Hematopoietic multipotent progenitor cell treated with erythropoietin and hydrocortisone succinate and interleukin-3 and kit ligand, for 4 days (in vitro differentiated cells): ENCODE results near the gene USO1.
A peak's percentile ranks its signal among the peaks of the same experiment; 100 is the strongest.

ENCODE experiments used
- DNase-seq: peaks from one replicate; pipeline ENCODE4 v3.0.0-alpha.2; 2015

Gene USO1

GRCh38 chr4:75848171-75848760, 123.9 kb downstream of the USO1 start:
- peak; percentile 93 for DNase-seq

DNA sequence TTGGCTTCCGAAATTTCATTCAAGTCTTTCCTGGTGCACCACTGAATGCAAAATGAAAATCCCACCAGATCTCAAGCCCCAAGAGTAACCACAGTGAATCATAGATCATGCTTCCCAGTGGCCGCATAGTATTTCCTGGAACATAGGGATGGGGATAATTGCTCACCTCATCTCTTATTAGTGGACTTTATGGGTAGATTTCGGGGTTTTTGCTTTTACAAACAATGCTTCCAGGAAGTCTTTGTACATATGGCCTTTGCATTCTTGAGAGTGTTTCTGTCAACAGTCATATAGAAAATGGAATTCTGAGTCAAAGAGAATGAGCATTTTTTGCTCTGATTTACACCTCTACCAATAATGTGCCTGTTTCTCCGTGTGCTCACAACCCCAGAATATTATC, 124.5 kb downstream of the USO1 start:
- no peak for DNase-seq

GRCh38 chr4:75849461-75849860, 125.1 kb downstream of the USO1 start:
- peak; percentile 62 for DNase-seq

- no peak for DNase-seq
These were observed 134.3 kb downstream of the USO1 start for GRCh38 chr4:75858721-75859120.

- DNase-seq: no peak
These were observed 136.2 kb downstream of the USO1 start for GRCh38 chr4:75860606-75861005.
